ENCODE data around the gene CEP126. TPM values are rescaled to one million over a fixed set of nuclear protein-coding genes. Genes with fewer than 3 reads are reported as not detected.

Gene CEP126
- total RNA-seq, 6 donors from 2014 or later, result 2.0 to 33.4 (median 8.0) TPM

DNA sequence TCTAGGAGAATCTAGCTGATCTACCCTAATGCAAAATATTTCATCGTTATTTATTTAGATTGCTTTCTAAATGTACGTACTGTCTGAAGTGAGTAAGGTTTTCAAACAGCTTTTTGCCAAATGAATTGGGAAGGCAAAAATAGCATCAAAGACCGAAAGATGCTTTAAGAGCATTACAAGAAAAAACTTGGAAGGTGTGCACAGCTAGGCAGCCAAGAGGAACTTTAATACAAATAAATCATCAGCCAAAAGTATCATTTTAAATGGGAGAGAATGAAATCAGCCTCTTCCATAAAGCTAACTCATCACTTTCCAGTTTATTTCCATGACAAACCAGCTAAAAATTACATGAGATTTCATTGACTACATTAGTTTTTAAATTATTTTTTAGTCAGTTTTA is 102.2 kb downstream of the CEP126 start:
- Histone ChIP-seq H3K4me1 (no peaks in the 10 kb centered on the region), H3K27me3 (no peaks in the 10 kb centered on the region), H3K27ac (no peak overlapping the region), H3K36me3 (no peaks in the 10 kb centered on the region), H3K9me3 (no peaks in the 10 kb centered on the region), H3K4me3 (no peak overlapping the region)
- TF ChIP-seq, protein P1, sequence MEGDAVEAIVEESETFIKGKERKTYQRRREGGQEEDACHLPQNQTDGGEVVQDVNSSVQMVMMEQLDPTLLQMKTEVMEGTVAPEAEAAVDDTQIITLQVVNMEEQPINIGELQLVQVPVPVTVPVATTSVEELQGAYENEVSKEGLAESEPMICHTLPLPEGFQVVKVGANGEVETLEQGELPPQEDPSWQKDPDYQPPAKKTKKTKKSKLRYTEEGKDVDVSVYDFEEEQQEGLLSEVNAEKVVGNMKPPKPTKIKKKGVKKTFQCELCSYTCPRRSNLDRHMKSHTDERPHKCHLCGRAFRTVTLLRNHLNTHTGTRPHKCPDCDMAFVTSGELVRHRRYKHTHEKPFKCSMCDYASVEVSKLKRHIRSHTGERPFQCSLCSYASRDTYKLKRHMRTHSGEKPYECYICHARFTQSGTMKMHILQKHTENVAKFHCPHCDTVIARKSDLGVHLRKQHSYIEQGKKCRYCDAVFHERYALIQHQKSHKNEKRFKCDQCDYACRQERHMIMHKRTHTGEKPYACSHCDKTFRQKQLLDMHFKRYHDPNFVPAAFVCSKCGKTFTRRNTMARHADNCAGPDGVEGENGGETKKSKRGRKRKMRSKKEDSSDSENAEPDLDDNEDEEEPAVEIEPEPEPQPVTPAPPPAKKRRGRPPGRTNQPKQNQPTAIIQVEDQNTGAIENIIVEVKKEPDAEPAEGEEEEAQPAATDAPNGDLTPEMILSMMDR (IDR thresholded peaks at IDR 0.05), result no peak
- TF ChIP-seq EP300 (IDR thresholded peaks at IDR 0.05) (no peak), POLR2AphosphoS5 (IDR thresholded peaks at IDR 0.05) (no peak)
- WGBS, 2 donors, result 70 to 78% methylated on average over 3 of the region's 3 CpGs
- no peak for DNase-seq
- no peak for ATAC-seq (ENCODE audit: low FRiP score in 2 of 2)

DNA sequence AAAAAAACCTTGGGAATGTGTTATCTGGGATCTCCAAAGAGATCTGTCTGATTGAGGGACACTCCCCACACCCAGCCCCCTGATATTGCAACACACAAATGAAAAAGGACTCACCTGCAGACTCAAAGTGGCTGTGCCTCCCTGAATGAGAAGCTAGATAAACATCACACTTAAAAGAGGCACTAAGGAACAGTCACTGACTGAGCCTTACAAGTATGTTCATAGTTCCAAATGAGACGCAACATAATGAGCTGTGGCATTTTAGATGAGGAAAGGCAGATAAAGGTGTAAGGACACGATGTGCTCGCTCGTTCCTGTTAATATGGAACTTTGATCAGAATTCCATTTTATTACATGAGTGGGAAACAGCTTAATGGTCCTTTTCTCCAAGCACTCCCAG is 111.4 kb downstream of the CEP126 start:
- 42 to 47% methylated on average over 4 of the region's 4 CpGs for WGBS, 2 donors
- DNase-seq, result peak in 1 of 2 donors; percentile 72

DNA sequence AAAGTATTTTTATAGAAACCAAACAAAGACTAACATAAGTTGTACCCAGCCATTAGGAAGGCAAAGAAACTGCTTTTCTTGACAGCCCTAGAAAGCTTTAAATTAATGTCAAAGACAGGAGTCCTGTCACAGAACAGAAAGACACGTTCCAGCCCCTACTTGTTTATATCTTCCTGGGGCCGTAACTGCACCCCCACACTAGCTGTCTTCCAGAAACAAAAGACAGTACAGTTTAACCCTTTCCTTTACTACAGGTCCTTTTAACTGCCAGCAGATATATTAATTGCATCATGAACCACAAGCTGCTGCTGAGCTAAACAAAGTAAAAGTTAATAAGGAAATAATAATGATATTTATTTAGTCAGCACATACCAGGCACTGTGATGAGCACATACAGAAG is 112.1 kb downstream of the CEP126 start:
- H3K27ac ChIP-seq, result peak overlapping the region in 3 of 4 donors; percentile 44 to 66 (median 54)
- no peak overlapping the region for H3K4me3 ChIP-seq
- H3K4me1 ChIP-seq, result peaks cover 0 to 15% (median 3%) of the 10 kb centered on the region in 4 donors
- H3K36me3 ChIP-seq, result no peaks in the 10 kb centered on the region
- TF ChIP-seq POLR2A (IDR thresholded peaks at IDR 0.05) (no peak), POLR2AphosphoS5 (IDR thresholded peaks at IDR 0.05) (no peak), EP300 (IDR thresholded peaks at IDR 0.05) (no peak)
- TF ChIP-seq, protein P1 (IDR thresholded peaks at IDR 0.05), result no peak
- no peaks in the 10 kb centered on the region for H3K9me3 ChIP-seq
- 8 to 13% methylated on average over 2 of the region's 2 CpGs for WGBS, 2 donors
- H3K27me3 ChIP-seq, result no peaks in the 10 kb centered on the region
- DNase-seq, result no peak
- no peak for ATAC-seq (ENCODE audit: low FRiP score in 2 of 2)

More for the DNA sequence above, 111.4 kb downstream of the CEP126 start:
- TF ChIP-seq EP300 (IDR thresholded peaks at IDR 0.05), result peak in 1 of 4 donors; percentile 90
- TF ChIP-seq, protein P1 (IDR thresholded peaks at IDR 0.05), result no peak
- H3K4me3 ChIP-seq, result no peak overlapping the region
- peak overlapping the region in 3 of 4 donors; percentile 44 to 66 (median 54) for H3K27ac ChIP-seq
- ATAC-seq (ENCODE audit: low FRiP score in 2 of 2), result peak; percentile 46 to 79
- H3K4me1 ChIP-seq, result peaks cover 0 to 15% (median 3%) of the 10 kb centered on the region in 4 donors
- no peaks in the 10 kb centered on the region for H3K36me3 ChIP-seq
- H3K9me3 ChIP-seq, result no peaks in the 10 kb centered on the region
- no peaks in the 10 kb centered on the region for H3K27me3 ChIP-seq

DNA sequence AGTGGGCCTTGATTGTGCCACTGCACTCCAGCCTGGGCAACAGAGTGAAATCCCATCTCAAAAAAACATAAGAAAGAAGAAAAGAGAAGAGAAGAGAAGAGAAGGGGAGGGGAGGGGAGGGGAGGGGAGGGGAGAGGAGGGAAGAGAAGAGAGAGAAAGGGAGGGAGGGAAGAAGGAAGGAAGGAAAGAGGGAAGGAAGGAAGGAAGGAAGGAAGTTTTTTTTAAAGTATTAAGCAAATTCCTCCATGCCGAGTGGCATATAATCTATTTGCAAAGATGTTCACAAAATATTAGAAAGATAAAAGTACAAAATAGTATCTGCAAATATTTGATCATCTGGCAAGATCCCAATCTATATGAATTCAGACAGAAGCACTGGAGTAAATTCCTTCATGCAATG is 121.9 kb downstream of the CEP126 start:
- WGBS, 2 donors, result 58 to 64% methylated on average over 1 of the region's 1 CpG
- TF ChIP-seq, protein P1 (IDR thresholded peaks at IDR 0.05), result no peak
- H3K9me3 ChIP-seq, result no peaks in the 10 kb centered on the region
- H3K36me3 ChIP-seq, result no peaks in the 10 kb centered on the region
- DNase-seq, result no peak
- no peak for ATAC-seq (ENCODE audit: low FRiP score in 2 of 2)
- no peak overlapping the region for H3K27ac ChIP-seq
- no peaks in the 10 kb centered on the region for H3K27me3 ChIP-seq
- no peaks in the 10 kb centered on the region for H3K4me1 ChIP-seq
- H3K4me3 ChIP-seq, result no peak overlapping the region

DNA sequence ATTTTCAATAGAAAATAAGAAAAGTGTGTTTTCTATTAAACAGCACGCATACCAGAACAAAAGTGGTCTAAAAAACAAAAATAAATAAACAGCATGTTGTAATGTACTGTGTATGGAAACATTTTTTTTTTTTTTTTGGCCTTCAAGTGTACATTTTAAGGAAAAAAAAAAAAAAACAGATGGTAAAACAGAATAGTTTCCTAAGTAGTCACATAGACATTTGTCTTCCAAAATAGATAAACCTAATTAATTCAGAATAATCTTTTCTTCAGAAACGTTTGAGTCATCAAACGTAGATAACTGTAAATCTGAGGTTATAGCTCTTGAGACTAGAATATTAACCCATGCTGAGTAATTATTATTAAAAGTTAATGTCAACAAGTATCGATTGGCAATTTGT is 132.0 kb downstream of the CEP126 start:
- ATAC-seq (ENCODE audit: low FRiP score in 2 of 2), result peak in 1 of 2 donors; percentile 22
- peak overlapping the region; percentile 5 to 58 (median 54) for H3K4me3 ChIP-seq
- peak overlapping the region in 1 of 4 donors; percentile 60 for H3K27ac ChIP-seq
- 32 to 35% methylated on average over 4 of the region's 4 CpGs for WGBS, 2 donors
- H3K9me3 ChIP-seq, result no peaks in the 10 kb centered on the region
- H3K36me3 ChIP-seq, result no peaks in the 10 kb centered on the region
- H3K4me1 ChIP-seq, result peaks cover 0 to 12% (median 6%) of the 10 kb centered on the region in 4 donors
- TF ChIP-seq POLR2AphosphoS5 (IDR thresholded peaks at IDR 0.05), result no peak
- TF ChIP-seq EP300 (IDR thresholded peaks at IDR 0.05), result no peak
- TF ChIP-seq, protein P1 (IDR thresholded peaks at IDR 0.05), result no peak
- no peak for TF ChIP-seq POLR2A (IDR thresholded peaks at IDR 0.05)
- no peak for DNase-seq
- H3K27me3 ChIP-seq, result no peaks in the 10 kb centered on the region
